Upper lobe of left lung (tissue), 6 donors: Measurements from ENCODE around the gene GNG8. TPM values are rescaled to one million over a fixed set of nuclear protein-coding genes. Genes with fewer than 3 reads are reported as not detected.
A peak's percentile ranks its signal among the peaks of the same experiment; 100 is the strongest.

Experiments used
- ATAC-seq, 2 donors: fragments of 200-7000 bp; cut with Tn5 transposase; one replicate each; pipeline ENCODE4 v1.9.1; 2022; ENCODE audit warnings: mild to moderate bottlenecking in 2 of 2, moderate library complexity in 2 of 2; ENCODE audit not compliant: low FRiP score in 2 of 2
- DNase-seq, 2 donors: peaks; one replicate each; pipeline ENCODE4 v3.0.0-alpha.2; 2019 to 2020
- H3K27ac ChIP-seq, 4 donors: fragments of 200-600 bp; sonication (generic); one replicate each; pipeline ENCODE4 v1.5.1; 2016 to 2019
- H3K27me3 ChIP-seq, 4 donors: fragments of 200-600 bp; sonication (generic); one replicate each; pipeline ENCODE4 v1.5.1; 2017 to 2019
- H3K36me3 ChIP-seq, 4 donors: fragments of 200-600 bp; sonication (generic); one replicate each; pipeline ENCODE4 v1.5.1; 2016 to 2019
- H3K4me1 ChIP-seq, 4 donors: fragments of 200-600 bp; sonication (generic); one replicate each; pipeline ENCODE4 v1.5.1; 2018 to 2019
- H3K4me3 ChIP-seq, 4 donors: fragments of 200-600 bp; sonication (generic); one replicate each; pipeline ENCODE4 v1.5.1; 2017 to 2019; ENCODE audit warnings: mild to moderate bottlenecking in 2 of 4, moderate library complexity in 1 of 4
- H3K9me3 ChIP-seq, 4 donors: fragments of 200-600 bp; sonication (generic); one replicate each; pipeline ENCODE4 v1.5.1; 2018 to 2019
- EP300 ChIP-seq, 4 donors: sonication (generic); formaldehyde crosslinking; IDR thresholded peaks; one replicate each; pipeline ENCODE4 v1.5.1; 2017; ENCODE audit warnings: antibody characterized with exemption in 4 of 4, control low read depth in 2 of 4
- POLR2A ChIP-seq, 4 donors: fragments of 450-650 bp; IDR thresholded peaks; one replicate each; pipeline ENCODE4 v1.5.1; 2016 to 2017; ENCODE audit warnings: antibody characterized with exemption in 4 of 4, mild to moderate bottlenecking in 2 of 4
- POLR2AphosphoS5 ChIP-seq, 2 donors: sonication (generic); formaldehyde crosslinking; IDR thresholded peaks; one replicate each; pipeline ENCODE4 v1.5.1; 2017; ENCODE audit warnings: antibody characterized with exemption in 2 of 2
- WGBS, 2 donors: methylation state at CpG; one replicate each; pipeline ENCODE4 v1.1.5; 2017 to 2018; 5-methylcytosine and 5-hydroxymethylcytosine counted together
- total RNA-seq, 6 donors: library from RNA; depleted of rRNA in 4 of 6; stranded (reverse); fragments of >200 nt in 4 of 6; gene quantifications; one replicate each; pipeline versions ENCODE4 v1.1.0 to v1.2.1, GENCODE V29; 2016 to 2021
- TF ChIP-seq, protein P1 (sequence below), 6 experiments: fragments of 450-650 bp in 4 of 6; fragments of 200-600 bp in 2 of 6; sonication (generic) in 2 of 6; IDR thresholded peaks; one replicate each; pipeline ENCODE4 v1.5.1; 2016 to 2019; ENCODE audit warnings: antibody characterized with exemption in 6 of 6
- donor health status: DM: no; HTN: no; CAD: no; lungs with moderate emphysema.
- donor health status: DM: no; HTN: yes; CAD: no; lungs with severe emphysema.

The GNG8 gene
- total RNA-seq, 6 donors from 2014 or later, result not detected

DNA sequence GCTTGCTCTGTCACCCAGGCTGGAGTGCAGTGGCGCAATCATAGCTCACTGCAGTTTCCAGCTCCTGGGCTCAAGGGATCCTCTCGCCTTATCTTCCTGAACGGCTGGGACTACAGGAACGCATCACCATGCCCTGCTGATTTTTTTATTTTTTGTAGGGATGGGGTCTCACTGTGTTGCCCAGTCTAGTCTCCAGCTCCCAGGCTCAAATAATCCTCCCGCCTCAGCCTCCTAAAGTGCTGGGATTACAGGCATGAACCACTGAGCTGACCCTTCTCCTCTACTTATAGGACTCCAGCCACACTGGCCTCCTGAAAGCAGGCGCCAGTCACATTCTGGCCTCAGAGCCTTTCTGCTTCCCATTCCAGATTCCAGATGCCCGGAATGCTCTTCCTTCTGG is 14.4 kb upstream of the GNG8 start:
- Histone ChIP-seq H3K27me3 (peaks cover 0 to 18% (median 7%) of the 10 kb centered on the region in 4 donors), H3K36me3 (no peaks in the 10 kb centered on the region), H3K9me3 (peaks cover 0 to 5% (median 0%) of the 10 kb centered on the region in 4 donors), H3K27ac (no peak overlapping the region), H3K4me3 (no peak overlapping the region), H3K4me1 (peaks cover 0 to 7% (median 0%) of the 10 kb centered on the region in 4 donors)
- WGBS, 2 donors, result 87 to 88% methylated on average over 7 of the region's 7 CpGs
- no peak for TF ChIP-seq POLR2A (IDR thresholded peaks at IDR 0.05)
- TF ChIP-seq, protein P1, sequence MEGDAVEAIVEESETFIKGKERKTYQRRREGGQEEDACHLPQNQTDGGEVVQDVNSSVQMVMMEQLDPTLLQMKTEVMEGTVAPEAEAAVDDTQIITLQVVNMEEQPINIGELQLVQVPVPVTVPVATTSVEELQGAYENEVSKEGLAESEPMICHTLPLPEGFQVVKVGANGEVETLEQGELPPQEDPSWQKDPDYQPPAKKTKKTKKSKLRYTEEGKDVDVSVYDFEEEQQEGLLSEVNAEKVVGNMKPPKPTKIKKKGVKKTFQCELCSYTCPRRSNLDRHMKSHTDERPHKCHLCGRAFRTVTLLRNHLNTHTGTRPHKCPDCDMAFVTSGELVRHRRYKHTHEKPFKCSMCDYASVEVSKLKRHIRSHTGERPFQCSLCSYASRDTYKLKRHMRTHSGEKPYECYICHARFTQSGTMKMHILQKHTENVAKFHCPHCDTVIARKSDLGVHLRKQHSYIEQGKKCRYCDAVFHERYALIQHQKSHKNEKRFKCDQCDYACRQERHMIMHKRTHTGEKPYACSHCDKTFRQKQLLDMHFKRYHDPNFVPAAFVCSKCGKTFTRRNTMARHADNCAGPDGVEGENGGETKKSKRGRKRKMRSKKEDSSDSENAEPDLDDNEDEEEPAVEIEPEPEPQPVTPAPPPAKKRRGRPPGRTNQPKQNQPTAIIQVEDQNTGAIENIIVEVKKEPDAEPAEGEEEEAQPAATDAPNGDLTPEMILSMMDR (IDR thresholded peaks at IDR 0.05), result no peak
- TF ChIP-seq POLR2AphosphoS5 (IDR thresholded peaks at IDR 0.05), result no peak
- TF ChIP-seq EP300 (IDR thresholded peaks at IDR 0.05), result no peak
- no peak for ATAC-seq
- no peak for DNase-seq

DNA sequence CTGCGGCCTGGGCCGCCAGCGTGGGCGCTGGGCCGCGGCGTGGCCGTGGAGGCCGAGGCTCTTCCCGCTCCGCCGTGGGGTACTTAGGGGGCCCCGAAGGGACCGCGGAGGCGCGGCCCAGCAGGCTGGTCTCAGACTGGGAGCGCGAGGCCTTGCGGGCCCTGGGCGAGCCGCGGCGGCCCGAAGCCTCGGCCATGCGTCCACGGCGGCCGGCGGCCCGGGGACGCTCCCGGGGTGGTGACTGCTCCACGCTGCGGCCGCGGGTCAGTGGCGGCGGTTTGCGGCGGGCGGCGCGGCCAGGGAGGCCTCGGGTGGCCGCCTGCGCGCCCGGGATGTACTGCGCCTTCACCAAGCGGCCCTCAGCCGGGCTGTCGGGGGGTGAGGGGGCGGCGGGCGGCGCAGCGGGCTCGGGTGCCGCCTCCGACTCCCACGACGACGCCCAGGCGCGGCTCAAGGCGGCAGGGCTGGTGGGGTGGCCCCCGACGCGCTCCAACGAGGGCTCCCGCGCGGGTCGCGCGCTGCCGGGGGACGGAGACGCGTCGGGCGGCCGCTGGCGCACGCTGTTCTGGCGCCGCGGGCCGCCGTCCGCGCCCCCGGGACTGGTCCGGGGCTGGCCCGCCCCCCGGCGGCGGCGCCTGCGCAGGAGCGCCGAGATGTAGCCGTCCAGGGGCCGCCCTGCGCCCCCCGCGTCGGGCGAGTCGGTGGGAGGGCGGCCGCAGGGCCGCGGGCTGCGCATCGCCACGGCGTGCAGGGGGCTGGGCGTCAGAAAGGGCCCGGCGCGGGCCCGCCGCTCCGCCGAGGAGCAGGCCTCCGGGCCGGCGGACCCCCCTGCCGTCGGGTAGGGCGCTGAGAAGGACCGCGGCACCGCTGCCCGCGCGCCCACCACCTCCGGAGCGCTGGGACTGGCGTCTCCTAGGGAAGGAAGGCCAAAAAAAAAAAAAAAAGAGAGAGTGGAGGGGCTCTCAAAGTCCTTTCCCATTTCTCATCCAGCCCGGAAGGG is 13.3 kb upstream of the GNG8 start:
- peaks cover 0 to 5% (median 0%) of the 10 kb centered on the region in 4 donors for H3K9me3 ChIP-seq
- no peak overlapping the region for H3K27ac ChIP-seq
- peaks cover 0 to 7% (median 0%) of the 10 kb centered on the region in 4 donors for H3K4me1 ChIP-seq
- 29 to 31% methylated on average over 15 to 39 of the region's 144 CpGs for WGBS, 2 donors
- H3K27me3 ChIP-seq, result peaks cover 0 to 18% (median 7%) of the 10 kb centered on the region in 4 donors
- H3K36me3 ChIP-seq, result no peaks in the 10 kb centered on the region
- DNase-seq (peak in 1 of 2 donors; percentile 76), ATAC-seq (no peak)
- TF ChIP-seq, protein P1 (IDR thresholded peaks at IDR 0.05), result no peak
- TF ChIP-seq POLR2AphosphoS5 (IDR thresholded peaks at IDR 0.05), result no peak
- no peak overlapping the region for H3K4me3 ChIP-seq

DNA sequence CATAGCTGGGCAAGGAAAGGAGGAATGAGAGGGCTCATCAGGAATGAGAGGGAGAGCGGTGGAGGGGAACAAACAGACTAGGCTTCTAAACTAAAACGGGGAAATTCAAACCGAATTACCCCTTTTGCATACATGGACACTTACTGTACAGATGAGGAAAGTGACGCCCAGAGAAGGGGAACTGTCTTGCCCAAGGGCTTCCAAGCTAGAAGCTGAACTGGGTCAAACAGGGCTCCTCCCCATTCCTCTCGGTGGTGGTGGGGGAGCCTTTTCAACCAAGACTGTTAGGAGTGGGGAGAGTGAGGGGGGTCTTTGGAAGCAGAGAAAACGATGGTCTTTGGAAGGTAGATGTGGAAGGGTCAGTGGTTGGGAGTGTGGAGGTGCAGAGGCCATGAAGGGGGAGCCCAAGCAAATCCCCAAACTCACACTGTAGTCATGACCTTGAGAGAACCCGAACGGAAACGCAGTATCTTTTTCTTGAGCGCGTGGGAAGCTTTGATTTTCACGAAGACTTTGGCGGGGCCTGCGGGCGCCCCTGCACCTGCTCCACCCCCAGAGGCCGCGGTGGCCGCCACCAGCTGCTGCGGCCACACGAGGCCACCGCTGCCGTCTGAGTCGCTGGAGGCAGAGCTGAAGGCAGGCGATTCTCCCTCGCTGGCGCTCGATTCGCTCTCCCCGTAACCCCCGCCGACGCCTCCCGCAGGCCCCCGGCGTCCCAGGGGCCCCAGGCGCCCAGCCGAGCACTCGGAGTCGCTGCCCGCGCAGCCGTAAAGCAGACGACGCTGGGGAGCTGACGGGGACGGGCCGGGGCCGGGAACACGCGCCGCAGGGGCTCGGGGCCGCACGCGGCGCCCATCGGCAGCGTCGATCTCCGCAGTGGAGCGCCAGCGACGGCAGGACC is 12.3 kb upstream of the GNG8 start:
- H3K9me3 ChIP-seq, result peaks cover 0 to 5% (median 0%) of the 10 kb centered on the region in 4 donors
- no peak for TF ChIP-seq POLR2AphosphoS5 (IDR thresholded peaks at IDR 0.05)
- TF ChIP-seq, protein P1 (IDR thresholded peaks at IDR 0.05), result no peak
- TF ChIP-seq EP300 (IDR thresholded peaks at IDR 0.05), result no peak
- H3K27me3 ChIP-seq, result peaks cover 0 to 18% (median 7%) of the 10 kb centered on the region in 4 donors
- ATAC-seq, result peak; percentile 32 to 63
- peak in 1 of 2 donors; percentile 70 for DNase-seq
- 40 to 51% methylated on average over 16 to 48 of the region's 63 CpGs for WGBS, 2 donors
- no peaks in the 10 kb centered on the region for H3K36me3 ChIP-seq
- no peak overlapping the region for H3K4me3 ChIP-seq
- H3K27ac ChIP-seq, result no peak overlapping the region
- peaks cover 0 to 7% (median 0%) of the 10 kb centered on the region in 4 donors for H3K4me1 ChIP-seq

DNA sequence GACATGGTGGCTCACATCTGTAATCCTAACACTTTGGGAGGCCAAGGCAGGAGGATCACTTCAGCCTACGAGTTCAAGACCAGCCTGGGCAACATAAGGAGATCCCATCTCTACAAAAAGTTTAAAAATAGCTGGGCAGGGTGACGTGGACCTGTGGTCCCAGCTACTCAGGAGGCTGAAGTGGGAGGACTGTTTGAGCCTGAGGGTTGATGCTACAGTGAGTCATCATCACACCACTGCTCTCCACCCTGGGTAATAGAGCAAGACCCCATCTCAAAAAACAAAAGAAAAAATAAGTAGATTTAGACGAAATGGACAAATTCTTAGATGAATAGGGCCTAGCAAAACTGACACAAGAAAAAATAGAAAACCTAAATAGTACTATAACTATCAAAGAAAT is 10.4 kb upstream of the GNG8 start:
- ATAC-seq (no peak), DNase-seq (no peak)
- WGBS, 2 donors, result 82 to 85% methylated on average over 3 of the region's 3 CpGs
- H3K27ac ChIP-seq, result no peak overlapping the region
- H3K27me3 ChIP-seq, result peaks cover 0 to 18% (median 7%) of the 10 kb centered on the region in 4 donors
- H3K4me1 ChIP-seq, result peaks cover 0 to 7% (median 0%) of the 10 kb centered on the region in 4 donors
- no peaks in the 10 kb centered on the region for H3K36me3 ChIP-seq
- TF ChIP-seq, protein P1 (IDR thresholded peaks at IDR 0.05), result no peak
- TF ChIP-seq POLR2AphosphoS5 (IDR thresholded peaks at IDR 0.05), result no peak
- no peak for TF ChIP-seq EP300 (IDR thresholded peaks at IDR 0.05)
- TF ChIP-seq POLR2A (IDR thresholded peaks at IDR 0.05), result no peak
- peaks cover 0 to 5% (median 0%) of the 10 kb centered on the region in 4 donors for H3K9me3 ChIP-seq
- H3K4me3 ChIP-seq, result no peak overlapping the region
